Kasumi-1 (cell line): ENCODE measurements around the gene TARBP1.
"Not testable (repeated sequence)": the region's sequence is repeated elsewhere in the genome, so short reads cannot be mapped to it uniquely, and the experiment has no call there.

Experiments
- DNase-seq, 2 experiments: peaks; one replicate each; lab custom pipeline; 2025; lab: John Stamatoyannopoulos, UW

The TARBP1 gene

DNA sequence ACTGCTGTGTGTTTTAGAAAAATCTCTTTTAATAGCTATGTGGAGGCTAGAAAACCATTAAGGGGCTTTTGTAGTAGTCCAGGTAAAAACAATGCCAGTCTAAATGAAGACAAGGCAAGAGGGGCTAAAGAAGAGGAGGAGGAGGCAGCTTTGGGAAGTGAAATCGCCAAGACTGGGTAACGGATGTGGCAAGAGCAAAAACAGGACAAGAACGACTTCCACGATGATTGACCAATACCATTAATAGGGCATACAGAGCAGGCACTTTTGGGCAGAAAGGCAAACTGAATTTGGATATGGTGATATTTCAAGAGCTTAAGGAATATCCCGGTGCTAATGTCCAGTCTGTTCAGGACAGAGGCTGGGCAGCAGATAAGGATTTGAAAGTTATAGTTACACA is 83.7 kb downstream of the TARBP1 start:
- DNase-seq = no peak

DNA sequence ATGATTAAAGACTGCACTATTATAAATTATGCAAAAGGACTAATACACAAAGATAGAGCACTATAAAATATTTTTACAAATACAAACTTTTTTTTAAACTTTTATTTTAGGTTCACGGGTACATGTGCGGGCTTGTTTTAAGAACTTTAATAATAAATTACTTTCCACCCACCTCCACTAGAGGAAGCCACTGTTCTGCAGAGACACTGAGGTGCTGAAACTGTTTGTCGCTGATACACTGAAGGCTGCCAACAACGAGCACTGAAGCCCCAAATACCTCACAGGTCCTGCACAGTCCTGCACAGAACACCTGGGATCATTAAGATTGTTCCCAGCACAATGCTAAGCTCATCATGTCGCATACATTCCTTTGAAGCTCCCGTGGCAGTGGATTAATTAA is 85.8 kb downstream of the TARBP1 start:
- no peak for DNase-seq

DNA sequence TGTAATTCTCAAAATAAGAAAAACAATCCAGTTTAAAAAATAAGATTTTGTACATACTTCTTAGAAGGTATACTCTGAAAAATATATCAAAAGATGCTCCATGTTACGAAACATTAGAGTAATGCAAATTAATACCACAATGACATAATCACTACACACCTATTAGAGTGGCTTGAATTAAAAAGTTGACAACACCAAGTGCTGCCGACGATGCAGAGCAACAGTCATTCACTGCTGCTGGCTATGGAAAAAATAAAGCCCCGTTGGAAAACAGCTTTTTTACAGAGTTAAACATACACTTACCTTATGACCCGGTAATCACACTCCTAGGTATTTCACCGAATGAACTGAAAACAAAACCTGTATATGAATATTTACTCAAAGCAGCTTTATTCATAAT is 90.9 kb downstream of the TARBP1 start:
- DNase-seq = no peak

DNA sequence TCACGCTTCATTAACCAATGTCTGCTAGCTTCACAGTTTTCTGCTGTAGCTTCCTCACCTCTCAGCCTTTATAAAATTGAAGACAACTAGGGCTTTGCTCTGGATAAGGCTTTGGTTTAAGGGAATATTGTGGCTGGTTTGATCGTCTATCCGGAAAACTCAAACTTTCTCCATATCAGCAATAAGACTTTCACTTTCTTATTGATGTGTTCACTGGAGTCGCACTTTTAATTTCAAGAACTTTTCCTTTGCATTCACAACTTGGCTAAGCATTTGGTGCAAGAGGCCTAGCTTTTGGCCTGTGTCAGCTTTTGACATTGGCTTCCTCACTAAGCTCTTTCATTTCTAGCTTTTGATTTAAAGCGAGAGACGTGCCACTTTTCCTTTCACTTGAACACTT is 92.9 kb downstream of the TARBP1 start:
- no peak for DNase-seq

DNA sequence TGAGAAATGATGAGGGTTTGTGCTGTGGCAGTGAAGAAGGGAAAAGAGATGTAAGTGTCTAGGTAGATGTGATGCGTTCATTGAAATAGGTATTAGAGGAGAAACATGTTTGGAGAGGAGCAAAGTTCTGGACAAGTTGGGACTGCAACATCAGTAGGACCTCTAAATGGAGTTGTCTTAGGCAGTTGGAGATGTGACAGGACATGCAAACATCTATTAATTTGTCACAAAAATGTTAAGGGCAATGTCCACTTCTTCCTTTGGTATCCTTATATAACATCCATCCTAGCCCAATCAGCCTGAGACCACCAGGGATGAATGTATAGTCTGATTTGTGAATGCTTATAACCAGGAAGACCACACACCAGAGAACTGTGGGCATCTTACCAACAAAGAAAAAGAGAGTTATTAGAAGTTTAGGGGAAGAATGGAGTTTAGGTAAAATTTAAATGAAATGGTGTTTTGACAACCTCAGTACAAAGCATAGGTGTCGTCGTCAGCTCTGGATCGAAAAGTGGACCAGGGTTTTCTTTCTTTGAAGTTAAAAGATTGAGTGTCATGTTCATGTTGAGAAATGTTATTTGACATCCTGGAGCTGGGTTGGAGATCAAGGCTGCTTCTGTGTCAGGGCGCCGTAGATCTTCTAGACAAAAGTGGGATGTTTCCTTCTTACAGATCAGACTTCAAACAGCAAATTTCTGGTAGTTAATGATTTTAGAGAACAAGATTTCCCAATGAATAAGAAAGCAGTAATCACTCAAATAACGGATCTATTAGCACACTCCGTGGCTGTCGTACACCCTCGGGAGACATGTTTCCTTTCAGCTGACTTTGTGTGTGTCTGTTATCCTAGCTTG is 97.1 kb downstream of the TARBP1 start:
- DNase-seq = no peak

DNA sequence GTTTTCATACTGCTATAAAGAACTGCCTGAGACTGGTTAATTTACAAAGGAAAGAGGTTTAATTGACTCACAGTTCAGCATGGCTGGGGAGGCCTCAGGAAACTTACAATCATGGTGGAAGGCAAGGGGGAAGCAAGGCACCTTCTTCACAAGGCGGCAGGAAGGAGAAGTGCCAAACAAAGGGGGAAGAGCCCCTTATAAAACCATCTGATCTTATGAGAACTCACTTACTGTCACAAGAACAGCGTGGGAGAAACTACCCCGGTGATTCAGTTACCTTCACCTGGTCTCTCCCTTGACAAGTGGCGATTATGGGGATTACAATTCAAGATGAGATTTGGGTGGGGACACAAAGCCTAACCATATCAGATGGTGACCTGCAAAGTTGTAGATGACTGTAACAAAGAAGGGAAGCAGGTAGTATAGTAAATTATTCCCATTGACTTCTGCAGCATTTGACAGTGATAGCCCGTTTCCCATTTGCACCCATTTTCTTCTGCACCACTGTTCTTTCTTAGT is 99.3 kb downstream of the TARBP1 start:
- DNase-seq = not testable (repeated sequence)

DNA sequence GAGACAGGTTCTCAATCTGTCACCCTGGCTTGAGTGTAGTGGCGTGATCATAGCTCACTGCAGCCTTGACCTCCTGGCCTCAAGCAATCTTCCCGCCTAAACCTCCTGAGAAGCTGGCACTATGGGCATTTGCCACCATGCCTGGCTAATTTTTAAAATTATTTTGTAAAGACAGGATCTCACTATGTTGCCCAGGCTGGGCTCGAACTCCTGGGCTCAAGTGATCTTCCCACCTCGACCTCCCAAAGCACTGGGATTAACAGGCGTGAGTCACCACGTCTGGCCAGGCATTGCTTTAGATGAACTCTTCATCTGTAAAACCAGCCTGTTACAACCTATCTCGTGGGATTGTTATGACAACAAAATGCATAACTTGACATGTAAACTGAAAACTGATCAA is 103.3 kb downstream of the TARBP1 start:
- no peak for DNase-seq

DNA sequence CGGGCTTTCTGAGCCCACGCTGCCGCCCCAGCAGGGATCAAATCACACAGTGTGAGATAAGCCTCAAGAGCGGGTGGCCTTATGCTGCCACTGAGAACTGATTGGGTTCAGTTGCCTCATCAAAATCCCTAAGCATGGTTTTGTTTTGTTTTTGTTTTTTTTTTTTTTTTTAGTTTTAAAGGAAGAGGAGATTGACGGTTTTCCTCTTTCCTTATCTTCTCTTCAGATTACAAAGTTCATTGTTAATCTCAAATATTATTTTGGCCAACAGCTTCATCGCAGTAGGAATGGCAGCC is 105.1 kb downstream of the TARBP1 start:
- DNase-seq = no peak

DNA sequence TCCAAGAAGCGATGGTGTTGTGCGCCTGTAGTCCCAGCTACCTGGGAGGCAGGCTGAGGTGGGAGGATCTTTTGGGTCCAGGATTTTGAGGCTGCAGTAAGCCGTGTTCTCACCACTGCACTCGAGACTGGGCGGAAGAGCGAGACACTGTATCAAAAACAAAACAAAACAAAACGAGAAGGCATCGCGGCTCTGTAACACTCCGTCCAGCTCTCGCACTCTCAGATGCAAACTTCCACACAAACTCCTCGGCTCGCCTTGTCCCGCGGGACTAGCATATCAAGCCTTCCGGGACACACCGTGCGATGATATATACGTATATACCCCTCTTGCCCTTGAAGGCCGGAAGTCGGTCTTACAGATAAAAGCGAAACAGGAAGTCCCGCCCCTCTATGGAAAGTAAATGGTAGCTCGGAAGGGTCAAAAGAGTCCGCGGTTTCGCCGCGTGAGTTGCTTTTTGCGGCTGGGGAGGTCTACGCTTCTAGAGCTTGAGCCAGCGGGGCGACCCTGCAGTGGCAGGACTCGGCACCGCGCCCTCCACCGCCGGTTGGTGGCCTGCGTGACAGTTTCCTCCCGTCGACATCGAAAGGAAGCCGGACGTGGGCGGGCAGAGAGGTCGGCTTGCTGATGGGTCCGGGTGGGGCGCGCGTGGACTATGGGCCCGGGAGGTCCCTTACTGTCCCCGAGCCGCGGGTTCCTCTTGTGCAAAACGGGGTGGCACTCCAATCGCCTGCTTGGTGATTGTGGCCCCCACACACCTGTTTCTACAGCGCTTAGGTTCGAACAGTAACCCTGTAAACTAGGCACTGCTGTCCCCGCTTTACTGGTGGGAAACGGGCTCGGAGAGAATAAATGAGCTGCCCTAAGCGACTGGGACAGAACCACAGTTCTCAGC is 105.7 kb downstream of the TARBP1 start, which contains the start of gene COA6:
COA6 (plus strand) TSS at position 393 of the 895 bp plus-strand sequence; CDS start at position 404, 11 bp downstream.
- DNase-seq = peak; percentile 95 to 96

DNA sequence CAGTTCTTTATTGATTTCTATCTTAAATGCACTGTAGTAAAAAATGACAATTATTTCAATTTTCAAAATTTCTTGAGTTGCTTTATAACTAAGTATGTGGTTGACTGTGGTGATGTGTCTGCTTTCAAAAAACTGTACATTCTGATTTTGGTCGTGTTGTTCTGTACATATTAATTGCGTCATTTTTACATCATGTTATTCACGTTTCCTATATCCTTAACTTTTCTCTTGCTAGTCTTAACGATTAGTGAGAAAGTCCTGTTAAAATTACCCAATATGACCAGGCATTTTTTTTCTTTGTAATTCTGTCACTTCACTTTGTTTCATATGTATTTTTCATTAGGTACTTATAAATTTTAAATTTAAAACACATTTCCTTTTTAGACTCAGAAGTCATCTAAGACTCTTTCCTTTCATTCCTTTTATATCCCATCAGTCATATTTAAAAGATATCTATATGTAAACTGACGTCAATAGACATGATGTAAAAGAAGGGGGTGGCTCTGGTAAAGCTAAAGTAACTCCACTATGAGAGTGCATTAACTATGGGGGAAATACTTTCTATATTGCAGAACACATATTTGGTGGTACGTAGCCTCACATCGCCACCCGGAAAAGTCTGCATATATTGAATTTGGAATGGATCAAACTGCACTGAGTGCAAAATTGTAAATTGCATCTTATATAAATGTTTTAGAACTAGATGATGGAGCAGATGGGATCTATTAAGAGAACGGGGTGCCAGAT is 106.8 kb downstream of the TARBP1 start:
- peak in 1 of 2 experiments; percentile 24 for DNase-seq

DNA sequence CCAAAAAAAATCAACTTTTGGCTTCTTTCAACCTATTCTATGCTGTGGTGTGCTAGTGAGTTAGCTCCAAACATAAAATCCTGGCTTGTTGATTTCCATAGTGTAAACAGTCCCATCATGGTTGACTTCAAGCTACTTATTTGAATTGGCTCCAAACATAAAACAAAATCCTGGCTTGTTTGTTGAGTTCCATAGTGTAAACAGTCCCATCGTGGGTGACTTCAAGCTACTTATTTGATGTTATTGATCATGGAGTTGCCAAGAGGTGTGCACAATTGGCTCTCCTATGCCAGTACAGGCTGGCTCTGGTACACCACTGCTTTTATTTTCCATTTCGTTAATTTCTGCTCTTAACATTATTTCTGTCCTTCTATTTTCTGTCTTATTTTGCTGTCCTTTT is 107.6 kb downstream of the TARBP1 start:
- no peak for DNase-seq

DNA sequence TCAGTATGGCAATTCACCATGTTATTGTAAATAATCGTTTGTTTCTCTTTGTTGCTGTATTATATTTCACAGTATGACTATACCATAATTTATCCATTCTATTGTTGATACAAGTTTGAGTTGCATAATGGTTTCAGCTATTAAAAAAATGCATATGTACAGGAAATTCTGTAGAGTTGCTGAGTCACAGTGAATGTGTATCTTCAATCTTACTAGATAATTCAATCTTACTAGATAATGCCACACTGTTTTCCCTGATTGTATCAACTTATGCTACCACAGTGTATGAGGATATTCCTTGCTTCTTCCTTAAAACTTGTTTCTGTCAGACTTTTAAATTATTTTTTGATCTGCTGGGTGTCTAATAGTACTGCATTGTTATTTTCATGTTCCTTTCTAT is 109.2 kb downstream of the TARBP1 start:
- no peak for DNase-seq

DNA sequence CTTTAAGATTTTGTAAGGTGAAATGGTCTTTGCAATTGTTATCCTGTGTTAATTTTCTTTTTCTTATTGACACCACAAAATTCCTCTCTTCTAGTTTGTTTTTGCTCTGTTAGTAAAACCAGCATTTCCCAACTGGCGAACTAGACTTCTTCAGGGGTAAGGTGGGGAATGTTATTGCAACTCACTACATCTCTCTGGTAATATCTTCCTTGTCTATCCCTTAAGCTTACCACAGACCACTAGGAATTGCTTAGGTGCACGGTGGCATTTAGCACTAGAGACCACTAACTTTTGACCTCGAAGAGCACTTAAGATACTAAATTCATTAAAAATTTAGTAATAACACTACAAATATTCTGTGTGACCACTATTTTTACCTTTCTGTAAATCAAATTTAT is 109.9 kb downstream of the TARBP1 start:
- no peak for DNase-seq

DNA sequence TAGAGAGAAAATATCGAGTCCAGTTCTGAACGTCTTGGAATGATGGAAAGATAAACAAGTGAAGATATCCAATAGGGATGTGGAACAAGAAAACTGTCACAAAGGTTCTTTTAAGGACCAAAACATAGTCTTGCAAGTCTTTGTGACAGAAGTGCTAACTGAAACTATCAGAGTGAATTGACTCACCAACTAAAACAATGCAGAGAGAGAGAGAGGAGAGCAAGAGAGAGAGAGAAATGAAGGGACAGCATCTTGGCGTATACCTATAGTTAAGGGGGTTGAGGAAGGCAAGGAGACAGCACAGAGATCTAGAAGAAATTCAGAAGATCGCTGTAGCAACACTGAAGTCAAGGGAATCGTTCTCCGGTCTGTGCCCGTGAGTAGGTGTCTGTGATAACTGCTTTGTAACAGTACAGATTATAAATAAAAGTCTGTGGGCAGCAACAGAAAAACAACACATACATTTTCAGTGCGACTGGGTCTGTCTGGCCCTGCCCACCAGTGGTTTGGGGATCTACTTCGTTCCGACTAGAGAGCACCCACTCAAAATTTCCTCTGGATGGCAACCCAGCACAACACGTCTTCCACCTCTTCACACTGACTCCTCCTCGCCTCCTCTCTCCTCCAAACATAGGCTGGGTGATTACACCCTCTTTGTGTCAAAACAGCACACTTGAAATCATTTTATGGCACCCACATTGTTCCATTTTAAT is 110.5 kb downstream of the TARBP1 start:
- DNase-seq = no peak

DNA sequence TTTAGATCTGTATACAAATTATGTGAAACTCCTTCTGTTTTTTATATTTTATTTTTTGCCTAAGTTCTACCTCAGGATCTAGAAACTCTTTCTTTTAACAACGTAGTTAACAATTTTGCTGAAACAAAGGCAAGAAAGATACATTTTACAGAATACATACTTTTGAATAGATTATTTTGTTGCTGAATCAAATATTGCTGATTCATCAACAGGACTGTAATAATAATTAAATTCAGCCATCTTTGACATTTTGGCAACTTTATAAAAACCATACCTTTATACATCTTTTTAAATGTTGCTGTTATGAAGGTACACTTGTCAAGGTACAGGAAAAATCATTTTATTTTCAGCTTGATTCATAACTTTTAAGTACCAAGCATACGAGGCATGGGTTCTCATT is 116.4 kb downstream of the TARBP1 start:
- DNase-seq = no peak

DNA sequence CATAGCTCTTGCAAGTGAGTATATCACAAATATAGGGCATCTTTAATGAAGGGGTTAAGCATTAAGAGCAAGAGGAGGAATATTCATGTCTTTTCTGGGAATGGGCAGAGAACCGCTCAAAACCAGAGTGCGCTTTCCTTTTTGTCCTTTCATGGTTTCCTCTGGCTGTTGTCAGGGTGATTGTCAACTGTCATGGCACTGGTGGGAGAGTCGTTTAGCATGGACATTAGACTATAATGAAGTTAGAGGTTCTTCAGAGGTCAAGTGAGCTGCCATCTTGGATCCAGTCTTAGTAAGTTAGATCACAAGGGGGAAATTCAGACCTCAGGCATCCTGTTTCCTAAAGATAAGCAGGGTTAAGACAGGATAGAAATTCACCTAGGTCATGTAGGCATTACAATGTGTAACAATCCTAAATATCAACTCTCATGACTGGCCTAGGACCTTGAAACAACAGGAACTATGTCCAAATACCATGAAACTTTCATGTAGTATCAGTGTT is 117.8 kb downstream of the TARBP1 start:
- DNase-seq = no peak

DNA sequence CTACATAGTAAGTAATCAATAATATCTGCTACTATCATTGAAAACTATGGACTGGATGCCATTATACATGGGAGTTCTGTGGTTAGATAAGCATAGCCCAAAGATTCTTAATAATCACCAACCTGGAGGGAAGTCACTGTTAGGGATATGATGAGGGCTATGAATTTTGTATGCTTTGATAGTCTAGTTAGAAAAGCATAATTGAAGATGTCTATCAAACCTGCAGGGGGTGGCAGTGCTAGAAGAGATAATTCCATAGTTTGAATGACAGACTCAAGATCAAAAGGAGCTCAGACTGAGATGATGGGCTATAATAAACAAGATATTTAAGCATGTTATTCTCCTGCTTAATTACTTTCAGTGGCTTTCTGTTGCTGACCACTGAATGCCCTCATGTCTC is 121.1 kb downstream of the TARBP1 start:
- DNase-seq = no peak

DNA sequence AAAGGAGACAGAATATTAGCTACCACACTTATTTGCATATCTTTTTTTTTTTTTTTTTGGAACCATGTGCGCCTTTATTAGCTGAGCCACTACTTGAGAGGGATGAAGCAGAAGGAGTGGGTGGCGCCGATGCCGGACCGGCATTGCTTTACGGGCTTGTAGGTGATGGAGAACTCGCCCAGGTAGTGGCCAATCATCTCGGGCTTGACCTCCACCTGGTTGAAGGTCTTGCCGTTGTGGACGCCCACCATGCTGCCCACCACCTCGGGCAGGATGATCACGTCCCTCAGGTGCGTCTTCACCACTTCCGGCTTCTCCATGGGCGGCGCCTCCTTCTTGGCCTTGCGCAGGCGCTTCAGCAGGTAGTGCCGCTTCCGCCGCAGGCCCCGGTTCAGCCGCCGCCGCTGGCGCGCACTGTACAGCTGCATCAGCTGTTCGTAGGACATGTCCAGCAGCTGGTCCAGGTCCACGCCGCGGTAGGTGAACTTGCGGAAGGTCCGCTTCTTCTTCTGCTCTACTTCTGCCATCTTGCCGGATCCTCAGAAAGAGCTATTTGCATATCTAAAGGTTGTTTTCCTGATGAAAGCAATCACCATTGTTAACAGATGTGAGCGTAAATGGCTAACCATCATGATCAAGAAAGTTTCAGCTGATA is 122.2 kb downstream of the TARBP1 start:
- not testable (repeated sequence) for DNase-seq

DNA sequence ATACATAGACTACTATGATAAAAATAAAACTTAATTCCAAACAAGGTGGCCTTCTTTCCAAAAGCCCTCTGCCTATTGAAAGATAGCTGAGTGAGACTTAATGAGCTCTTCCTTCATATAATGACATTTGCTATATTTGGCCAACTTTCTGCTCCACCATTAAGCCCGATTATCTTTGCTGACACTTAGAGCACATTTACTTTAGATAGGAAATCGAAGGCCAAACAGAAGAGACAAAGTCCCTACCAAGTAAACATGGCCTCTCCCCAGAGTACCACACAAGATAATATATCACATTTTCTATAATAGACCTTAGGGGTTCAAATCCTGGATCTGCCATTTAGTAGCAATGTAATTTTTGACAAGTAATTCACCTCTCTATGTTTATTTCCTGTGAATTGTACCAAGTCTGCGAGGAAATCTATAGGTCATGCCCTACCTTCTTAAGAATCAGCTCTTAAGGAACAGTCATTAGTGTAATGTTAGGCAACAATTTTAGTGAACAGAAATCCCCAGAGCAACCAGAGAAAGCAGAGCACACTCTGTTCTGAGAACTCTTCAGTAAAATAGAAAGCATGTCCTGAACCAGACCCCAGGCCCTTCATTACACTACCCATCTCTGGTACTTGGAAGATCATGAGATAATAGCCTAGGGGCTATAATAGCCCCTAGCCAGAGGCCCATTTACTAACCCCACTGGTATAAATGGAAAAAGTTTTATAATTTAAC is 123.0 kb downstream of the TARBP1 start:
- DNase-seq = no peak

DNA sequence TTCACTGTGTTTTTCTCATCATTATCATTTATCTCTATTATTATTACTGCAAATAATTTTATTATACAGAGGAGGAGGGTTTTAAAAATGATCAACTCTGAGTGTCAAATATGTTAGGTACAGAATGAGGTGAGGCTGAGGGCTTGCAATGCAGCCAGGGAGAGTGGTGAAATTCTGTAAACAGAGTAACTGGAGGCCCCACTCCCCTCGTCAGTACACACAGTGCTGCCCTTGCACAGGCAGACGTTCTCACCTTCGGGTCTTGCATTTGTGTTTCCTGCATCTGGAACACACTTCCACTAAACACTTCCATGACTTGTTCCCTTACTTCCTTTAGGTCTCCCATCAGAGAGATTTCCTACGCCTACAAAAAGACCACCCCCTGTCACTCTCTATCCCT is 130.0 kb downstream of the TARBP1 start:
- DNase-seq = no peak
